GM12801 (cell line): Measurements from ENCODE around the gene SYNPR.

Source experiments
- TF ChIP-seq, protein P1 (sequence below): IDR thresholded peaks from one replicate; pipeline ENCODE4 v1.5.1; 2011; ENCODE audit warnings: control low read depth; ENCODE audit not compliant: insufficient read length; ENCODE audit errors: extremely low read depth

Gene SYNPR

DNA sequence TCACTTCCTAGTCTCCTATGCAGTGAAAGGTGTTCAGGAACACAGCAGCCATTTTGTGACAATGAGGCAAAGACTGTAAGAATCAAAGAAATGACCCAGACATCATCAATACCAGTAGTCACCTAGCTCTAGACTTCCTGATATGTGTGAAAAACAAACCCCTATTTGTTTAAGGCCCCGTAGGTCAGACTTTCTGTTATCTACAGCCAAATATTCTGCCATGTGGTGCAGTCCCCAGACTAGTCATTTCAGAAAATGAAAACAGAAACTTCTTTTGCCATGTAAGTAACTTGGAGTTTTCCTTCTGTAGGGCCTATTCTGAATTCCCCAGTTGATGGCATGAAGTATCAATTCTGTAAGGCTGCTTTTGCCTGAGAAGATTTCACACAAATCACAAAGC is 192.6 kb downstream of the SYNPR start:
- TF ChIP-seq, protein P1, sequence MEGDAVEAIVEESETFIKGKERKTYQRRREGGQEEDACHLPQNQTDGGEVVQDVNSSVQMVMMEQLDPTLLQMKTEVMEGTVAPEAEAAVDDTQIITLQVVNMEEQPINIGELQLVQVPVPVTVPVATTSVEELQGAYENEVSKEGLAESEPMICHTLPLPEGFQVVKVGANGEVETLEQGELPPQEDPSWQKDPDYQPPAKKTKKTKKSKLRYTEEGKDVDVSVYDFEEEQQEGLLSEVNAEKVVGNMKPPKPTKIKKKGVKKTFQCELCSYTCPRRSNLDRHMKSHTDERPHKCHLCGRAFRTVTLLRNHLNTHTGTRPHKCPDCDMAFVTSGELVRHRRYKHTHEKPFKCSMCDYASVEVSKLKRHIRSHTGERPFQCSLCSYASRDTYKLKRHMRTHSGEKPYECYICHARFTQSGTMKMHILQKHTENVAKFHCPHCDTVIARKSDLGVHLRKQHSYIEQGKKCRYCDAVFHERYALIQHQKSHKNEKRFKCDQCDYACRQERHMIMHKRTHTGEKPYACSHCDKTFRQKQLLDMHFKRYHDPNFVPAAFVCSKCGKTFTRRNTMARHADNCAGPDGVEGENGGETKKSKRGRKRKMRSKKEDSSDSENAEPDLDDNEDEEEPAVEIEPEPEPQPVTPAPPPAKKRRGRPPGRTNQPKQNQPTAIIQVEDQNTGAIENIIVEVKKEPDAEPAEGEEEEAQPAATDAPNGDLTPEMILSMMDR = no peak

DNA sequence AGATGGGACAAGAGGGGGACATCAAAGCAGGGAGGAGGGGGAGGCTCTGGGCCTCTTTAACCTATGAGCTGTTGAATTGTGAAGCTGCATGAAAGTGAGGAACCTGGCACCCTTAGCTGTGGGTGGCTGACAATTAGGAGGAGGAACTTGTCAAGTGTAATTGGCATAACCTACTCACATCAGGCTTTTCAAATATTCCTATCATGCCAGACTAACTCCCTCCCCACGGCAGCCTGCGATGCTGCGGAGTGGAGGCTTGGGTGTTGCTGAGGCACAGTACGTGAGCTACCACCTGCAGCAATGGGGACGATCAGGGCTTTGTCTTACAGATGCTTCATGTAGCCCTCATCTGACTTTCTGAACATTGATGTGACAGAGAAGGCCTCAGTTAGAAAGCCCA is 193.7 kb downstream of the SYNPR start:
- TF ChIP-seq, protein P1 = no peak

DNA sequence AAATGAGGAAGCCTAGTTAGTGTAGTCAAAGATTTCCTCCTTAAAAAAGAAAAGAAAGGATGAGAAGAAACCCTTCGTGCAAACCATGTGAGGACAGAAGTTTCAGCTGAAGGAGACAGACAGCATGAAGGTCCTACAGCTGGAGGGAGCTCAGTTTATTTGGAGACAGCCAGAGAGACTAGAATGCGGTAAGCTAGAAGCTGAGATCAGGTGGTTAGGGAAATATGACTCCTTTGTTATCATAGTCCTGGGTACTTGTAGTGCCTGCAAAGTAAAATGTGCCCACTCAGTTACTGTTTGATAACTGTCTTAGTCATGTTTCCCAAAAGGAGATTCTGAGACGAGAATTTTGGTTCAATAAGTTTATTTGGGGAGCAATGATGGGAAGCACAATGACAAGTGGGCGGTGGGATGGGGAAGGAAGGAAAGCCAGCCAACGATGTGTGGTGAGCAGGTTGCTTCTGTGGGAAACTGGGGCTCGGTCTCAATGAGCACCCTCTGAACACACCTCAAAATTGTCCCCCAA is 195.6 kb downstream of the SYNPR start:
- TF ChIP-seq, protein P1 = no peak

DNA sequence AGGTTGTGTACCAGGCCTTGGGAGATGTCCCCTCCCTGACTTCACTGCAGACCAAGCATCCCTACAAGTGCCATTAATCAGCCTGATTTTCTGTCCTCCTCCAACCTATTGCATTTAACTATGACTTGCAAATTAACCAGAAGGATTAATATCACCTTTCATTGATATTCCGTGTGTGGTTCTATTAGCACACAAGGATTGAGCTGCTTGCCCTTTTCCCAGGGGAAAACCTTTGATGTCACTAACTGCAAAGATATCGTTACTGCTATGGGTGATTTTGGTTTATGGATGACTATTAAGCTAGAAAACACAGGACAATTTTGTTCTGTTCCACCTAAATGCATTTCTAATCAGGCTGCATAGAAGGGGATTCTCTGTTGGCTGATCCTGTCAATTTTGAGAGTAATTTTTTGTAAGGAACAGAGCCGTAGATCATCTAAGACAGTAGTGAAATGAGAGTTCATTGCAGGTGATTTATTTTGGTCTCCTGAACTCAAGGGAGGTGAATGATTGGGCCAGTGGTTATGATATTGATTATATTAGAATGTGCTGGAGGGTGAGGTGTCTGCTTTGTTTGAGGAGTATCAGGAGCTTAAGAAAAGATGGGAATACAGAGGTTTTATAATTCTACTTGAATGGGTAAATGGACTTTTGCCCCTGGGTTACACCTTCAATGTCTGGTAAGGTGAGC is 196.9 kb downstream of the SYNPR start:
- TF ChIP-seq, protein P1 = no peak

DNA sequence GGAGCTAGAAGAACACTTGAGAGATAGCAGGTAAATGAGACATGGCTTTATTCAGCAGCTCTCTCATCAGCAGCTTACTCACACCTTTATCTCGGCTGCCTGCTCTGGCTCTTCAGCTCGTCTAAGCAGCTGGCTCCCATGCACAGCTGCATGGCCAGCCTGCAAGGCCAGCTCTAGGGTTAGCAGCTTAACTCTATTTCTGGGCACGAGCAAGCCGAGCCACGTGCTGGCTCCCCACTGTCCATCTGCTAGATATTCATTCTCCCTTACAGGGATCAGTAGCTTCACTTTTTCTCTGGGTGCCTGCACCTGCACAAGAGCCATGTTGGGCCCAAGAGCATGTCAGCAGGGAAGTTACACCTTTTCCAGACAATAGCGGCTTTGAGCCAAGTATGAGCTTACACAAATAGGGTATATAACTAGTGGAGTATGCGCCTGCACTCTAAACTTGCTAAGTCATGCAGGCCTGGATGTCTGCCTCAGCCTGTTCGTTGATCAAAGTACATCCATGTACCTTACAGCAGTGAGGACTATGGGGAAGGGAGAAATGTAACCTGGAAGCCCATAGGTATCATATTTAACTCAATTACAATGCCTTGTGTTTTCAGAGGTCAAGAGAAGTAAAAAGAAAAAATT is 199.5 kb downstream of the SYNPR start:
- TF ChIP-seq, protein P1 = no peak

DNA sequence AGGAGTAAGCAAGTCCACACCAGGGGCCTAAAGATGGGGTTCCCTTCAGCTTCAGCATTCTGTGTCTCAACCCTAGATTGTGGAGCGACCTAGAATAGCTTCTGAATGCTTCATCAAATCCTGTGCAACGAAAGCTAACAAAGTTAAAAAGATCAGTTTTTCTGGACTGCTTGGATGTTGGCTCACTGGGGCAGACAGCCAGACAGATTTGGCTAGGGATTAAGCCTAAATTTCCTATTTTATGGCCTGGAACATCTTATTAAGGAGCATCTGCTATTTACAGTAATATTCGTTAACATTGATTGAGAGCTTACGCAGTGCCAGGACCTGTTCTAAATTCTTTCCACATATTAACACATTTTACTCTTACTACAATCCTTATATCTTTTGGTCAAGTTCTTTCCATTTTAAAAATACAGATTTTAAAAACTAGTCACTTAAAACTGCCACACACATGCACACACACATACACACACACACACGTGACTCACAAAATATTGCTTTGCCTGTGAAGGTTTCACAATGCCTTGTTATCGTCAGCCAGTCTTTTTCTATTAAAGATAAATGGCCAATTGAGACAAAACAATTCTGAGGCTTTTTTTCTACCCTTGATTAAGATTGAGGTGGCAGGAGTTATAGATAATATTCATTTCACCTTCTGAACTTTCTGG is 201.0 kb downstream of the SYNPR start:
- TF ChIP-seq, protein P1 = no peak

DNA sequence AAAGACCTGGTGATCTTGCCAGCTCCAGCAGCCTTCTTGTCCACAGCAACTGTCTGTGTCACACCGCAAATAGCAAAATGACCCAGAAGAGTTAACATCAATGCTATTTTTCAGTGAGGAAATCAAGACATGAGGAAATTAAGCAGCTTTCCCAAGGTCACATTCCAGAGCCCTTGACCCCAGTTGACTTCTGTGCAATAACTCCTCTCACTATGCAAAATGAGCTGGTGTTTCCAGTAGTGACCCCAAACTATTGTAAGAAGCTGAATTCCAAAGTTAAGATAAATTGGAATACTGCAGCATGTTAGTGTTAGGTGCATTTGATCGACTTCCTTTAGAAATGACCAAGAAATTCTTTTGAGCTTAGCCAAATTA is 201.5 kb downstream of the SYNPR start:
- TF ChIP-seq, protein P1 = no peak
